A549 (cell line): ENCODE data around the gene KRTAP12-1. TPM values are rescaled to one million over a fixed set of nuclear protein-coding genes. Genes with fewer than 3 reads are reported as not detected.
"Not testable (repeated sequence)": the region's sequence is repeated elsewhere in the genome, so short reads cannot be mapped to it uniquely, and the experiment has no call there.

Experiments used
- ATAC-seq, 2 experiments: fragments of 200-7000 bp in 1 of 2; fragments of >200 bp in 1 of 2; cut with Nextera tagmentation in 1 of 2; cut with Tn5 transposase in 1 of 2; 3 replicates each; pipeline versions ENCODE4 v1.8.0 to v1.9.1; 2018 to 2020; ENCODE audit warnings: mild to moderate bottlenecking in 1 of 2, moderate library complexity in 1 of 2
- CTCF ChIA-PET: fragments of 300-600 bp; sonication (Branson Sonifier 250); formaldehyde crosslinking; extraction: SDS; loops from one replicate; lab custom pipeline; 2021; ENCODE audit warnings: antibody characterized with exemption, inconsistent platforms; lab: Yijun Ruan, JAX
- POLR2A ChIA-PET: fragments of 350-600 bp; formaldehyde crosslinking; extraction: SDS; loops from one replicate; lab custom pipeline; 2021; ENCODE audit warnings: antibody characterized with exemption, inconsistent platforms; lab: Yijun Ruan, JAX
- DNase-seq, 2 experiments: peaks; one replicate each; pipeline versions ENCODE4 v3.0.0 to v3.0.0-alpha.2; 2011 to 2016; ENCODE audit warnings: low read depth in 1 of 2, low spot score in 1 of 2
- FAIRE-seq: peaks from 2 replicates; lab custom pipeline; 2011; peaks lifted over from hg19 to GRCh38; lab: Jason Lieb, UNC
- H3K27ac ChIP-seq, 2 experiments: fragments of >200 bp; sonication (Bioruptor Twin); formaldehyde crosslinking; 3 replicates each; pipeline ENCODE4 v1.5.1; 2016 to 2017
- H3K4me1 ChIP-seq: fragments of >200 bp; sonication (Bioruptor Twin); formaldehyde crosslinking; 3 replicates; pipeline ENCODE4 v1.6.1; 2016
- H3K4me2 ChIP-seq: fragments of >200 bp; sonication (Bioruptor Twin); formaldehyde crosslinking; 3 replicates; pipeline ENCODE4 v1.6.1; 2016
- H3K4me3 ChIP-seq: fragments of >200 bp; sonication (Bioruptor Twin); formaldehyde crosslinking; 3 replicates; pipeline ENCODE4 v1.5.1; 2016
- H3K9me3 ChIP-seq: fragments of >200 bp; sonication (Bioruptor Twin); formaldehyde crosslinking; 3 replicates; pipeline ENCODE4 v1.6.1; 2016
- CBX2 ChIP-seq: fragments of 200-600 bp; sonication (generic); IDR thresholded peaks from 2 replicates; pipeline ENCODE4 v1.6.1; 2016; ENCODE audit warnings: low read depth, mild to moderate bottlenecking, borderline replicate concordance
- CBX8 ChIP-seq: fragments of 200-600 bp; sonication (generic); IDR thresholded peaks from 2 replicates; pipeline ENCODE4 v1.6.1; 2016
- CEBPB ChIP-seq, 2 experiments: fragments of >200 bp in 1 of 2; sonication (Bioruptor Twin) in 1 of 2; formaldehyde crosslinking in 1 of 2; IDR thresholded peaks; 2 replicates each; pipeline ENCODE4 v1.6.1; 2012 to 2016
- FOSB ChIP-seq: fragments of 250-450 bp; sonication (Bioruptor Pico); IDR thresholded peaks from 2 replicates; pipeline ENCODE4 v1.5.0; 2020; ENCODE audit warnings: mild to moderate bottlenecking, moderate library complexity
- HDAC2 ChIP-seq: fragments of 200-600 bp; sonication (generic); IDR thresholded peaks from 2 replicates; pipeline ENCODE4 v1.6.1; 2016
- HOXA7 ChIP-seq: fragments of 250-450 bp; sonication (Bioruptor Pico); IDR thresholded peaks from 2 replicates; pipeline ENCODE4 v1.5.0; 2020; ENCODE audit warnings: mild to moderate bottlenecking, moderate library complexity
- KDM1A ChIP-seq: fragments of 200-600 bp; sonication (generic); IDR thresholded peaks from 2 replicates; pipeline ENCODE4 v1.6.1; 2016; ENCODE audit warnings: low read depth, mild to moderate bottlenecking
- KDM5A ChIP-seq: fragments of 200-600 bp; sonication (generic); IDR thresholded peaks from 2 replicates; pipeline ENCODE4 v1.6.1; 2016; ENCODE audit warnings: antibody characterized with exemption, mild to moderate bottlenecking
- PHF8 ChIP-seq: fragments of 200-600 bp; sonication (generic); IDR thresholded peaks from 2 replicates; pipeline ENCODE4 v1.6.1; 2016; ENCODE audit warnings: low read depth, mild to moderate bottlenecking, antibody characterized with exemption, moderate library complexity, borderline replicate concordance
- POLR2AphosphoS2 ChIP-seq: conservative IDR thresholded peaks from 2 replicates; pipeline ENCODE4 v1.6.1; 2012; ENCODE audit warnings: low read length, improper control_type of control experiment, inconsistent platforms
- RARB ChIP-seq: fragments of 250-450 bp; sonication (Bioruptor Pico); IDR thresholded peaks from 2 replicates; pipeline ENCODE4 v1.8.0; 2021; ENCODE audit warnings: mild to moderate bottlenecking, moderate library complexity
- RCOR1 ChIP-seq: fragments of 150-350 bp; IDR thresholded peaks from 2 replicates; pipeline ENCODE4 v1.6.1; 2014; ENCODE audit warnings: antibody characterized with exemption, low read length, low read depth
- TFCP2L1 ChIP-seq: fragments of 250-450 bp; sonication (Bioruptor Pico); IDR thresholded peaks from 2 replicates; pipeline ENCODE4 v1.5.0; 2021; ENCODE audit warnings: mild to moderate bottlenecking
- ZFP36 ChIP-seq: fragments of 450-650 bp; IDR thresholded peaks from 2 replicates; pipeline ENCODE4 v1.6.1; 2014; ENCODE audit warnings: borderline replicate concordance; ENCODE audit not compliant: partially characterized antibody
- ZNF302 ChIP-seq: fragments of 250-450 bp; sonication (Bioruptor Pico); IDR thresholded peaks from 2 replicates; pipeline ENCODE4 v1.9.0; 2021; ENCODE audit warnings: inconsistent platforms, mild to moderate bottlenecking, moderate library complexity
- WGBS: methylation state at CpG from one replicate; pipeline ENCODE4 v1.1.6; 2017; ENCODE audit errors: missing lambda C conversion rate; 5-methylcytosine and 5-hydroxymethylcytosine counted together
- polyA plus RNA-seq, 4 experiments: library from polyadenylated mRNA; depleted of rRNA in 3 of 4; stranded (reverse); fragments of >200 nt; fragmentation: RNase III in 1 of 4; extraction: RNeasy Plus Mini Kit Qiagen cat#74134 plus additional on column Dnase treatment in 1 of 4; gene quantifications; 2 replicates in 3 of 4; 3 replicates in 1 of 4; pipeline ENCODE4 v1.2.3, GENCODE V29; 2011 to 2017
- TF ChIP-seq, protein P1 (sequence below): fragments of 250-450 bp; sonication (Bioruptor Pico); IDR thresholded peaks from 2 replicates; pipeline ENCODE4 v1.5.0; 2021; ENCODE audit warnings: mild to moderate bottlenecking, moderate library complexity, borderline replicate concordance
- TF ChIP-seq, protein P2 (sequence below): IDR thresholded peaks from 2 replicates; pipeline ENCODE4 v1.6.1; 2012
- TF ChIP-seq, protein P3 (sequence below): fragments of 450-650 bp; IDR thresholded peaks from 2 replicates; pipeline ENCODE4 v1.6.1; 2014; ENCODE audit warnings: antibody characterized with exemption
- TF ChIP-seq, protein P4 (sequence below): fragments of >200 bp; sonication (Bioruptor Twin); formaldehyde crosslinking; IDR thresholded peaks from 3 replicates; pipeline ENCODE4 v1.5.1; 2016
- TF ChIP-seq, protein P5 (sequence below): fragments of 200-600 bp; sonication (generic); IDR thresholded peaks from 2 replicates; pipeline ENCODE4 v1.6.1; 2016; ENCODE audit warnings: antibody characterized with exemption, mild to moderate bottlenecking, moderate library complexity

KRTAP12-1 gene
- polyA plus RNA-seq, 2 of the 4 experiments (the other 2 are of a cell fraction), result not detected

DNA sequence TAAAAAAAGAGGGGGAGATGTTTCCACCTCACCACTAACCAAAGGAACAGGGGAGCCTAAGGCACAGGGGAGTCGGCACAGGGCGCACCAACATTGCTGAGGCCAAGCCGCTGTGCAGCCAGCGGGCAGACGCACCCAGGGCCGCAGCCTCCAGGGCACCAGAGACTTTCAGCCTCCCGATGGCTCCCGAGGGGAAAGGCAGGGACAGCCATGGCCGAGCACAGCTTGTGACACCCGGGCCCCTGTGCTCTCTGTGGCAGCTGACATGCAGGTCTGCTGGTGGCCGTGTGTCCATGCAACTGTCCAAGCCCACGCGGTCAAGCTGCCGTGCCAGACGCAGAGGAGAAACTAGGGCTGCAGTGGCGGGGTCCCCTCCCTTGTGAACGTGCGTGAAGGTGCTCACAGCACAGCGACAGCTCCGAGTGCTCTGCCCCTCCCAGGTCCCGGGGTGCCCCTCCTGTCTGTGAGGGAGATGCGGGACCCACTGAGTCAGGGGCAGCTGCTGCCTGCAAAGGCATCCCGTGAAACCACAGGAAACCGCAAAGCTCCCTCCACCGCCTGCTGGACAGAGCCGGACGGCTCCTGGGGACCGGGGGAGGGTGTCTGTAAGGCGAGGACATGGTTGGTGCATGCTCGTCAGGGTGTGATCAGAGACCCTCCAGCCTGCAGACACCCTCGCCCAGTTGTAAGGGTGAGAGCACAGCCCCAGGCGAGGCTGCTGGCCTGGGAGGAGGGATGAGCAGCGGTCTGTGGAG, 33.2 kb downstream of the KRTAP12-1 start:
- no peak for TF ChIP-seq PHF8
- no peak for TF ChIP-seq POLR2AphosphoS2
- TF ChIP-seq KDM5A, result no peak
- TF ChIP-seq, protein P1, sequence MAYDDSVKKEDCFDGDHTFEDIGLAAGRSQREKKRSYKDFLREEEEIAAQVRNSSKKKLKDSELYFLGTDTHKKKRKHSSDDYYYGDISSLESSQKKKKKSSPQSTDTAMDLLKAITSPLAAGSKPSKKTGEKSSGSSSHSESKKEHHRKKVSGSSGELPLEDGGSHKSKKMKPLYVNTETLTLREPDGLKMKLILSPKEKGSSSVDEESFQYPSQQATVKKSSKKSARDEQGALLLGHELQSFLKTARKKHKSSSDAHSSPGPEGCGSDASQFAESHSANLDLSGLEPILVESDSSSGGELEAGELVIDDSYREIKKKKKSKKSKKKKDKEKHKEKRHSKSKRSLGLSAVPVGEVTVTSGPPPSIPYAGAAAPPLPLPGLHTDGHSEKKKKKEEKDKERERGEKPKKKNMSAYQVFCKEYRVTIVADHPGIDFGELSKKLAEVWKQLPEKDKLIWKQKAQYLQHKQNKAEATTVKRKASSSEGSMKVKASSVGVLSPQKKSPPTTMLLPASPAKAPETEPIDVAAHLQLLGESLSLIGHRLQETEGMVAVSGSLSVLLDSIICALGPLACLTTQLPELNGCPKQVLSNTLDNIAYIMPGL (CRISPR knock-in tag), result no peak
- no peak for TF ChIP-seq HOXA7 (CRISPR knock-in tag)
- TF ChIP-seq CBX8, result no peak
- no peak for TF ChIP-seq HDAC2
- TF ChIP-seq FOSB (CRISPR knock-in tag), result no peak
- ATAC-seq (no peak), DNase-seq (no peak), FAIRE-seq (no peak)
- POLR2A ChIA-PET, result no interaction called here
- CTCF ChIA-PET, result no interaction called here
- Histone ChIP-seq H3K9me3 (0 out of 3 replicates have a peak, but pooled peaks cover 3% of the 10 kb centered on the region), H3K27ac (no peak overlapping the region), H3K4me3 (no peak overlapping the region), H3K4me2 (no peak overlapping the region), H3K4me1 (no peaks in the 10 kb centered on the region)
- WGBS, result 33% methylated on average over 6 of the region's 33 CpGs

DNA sequence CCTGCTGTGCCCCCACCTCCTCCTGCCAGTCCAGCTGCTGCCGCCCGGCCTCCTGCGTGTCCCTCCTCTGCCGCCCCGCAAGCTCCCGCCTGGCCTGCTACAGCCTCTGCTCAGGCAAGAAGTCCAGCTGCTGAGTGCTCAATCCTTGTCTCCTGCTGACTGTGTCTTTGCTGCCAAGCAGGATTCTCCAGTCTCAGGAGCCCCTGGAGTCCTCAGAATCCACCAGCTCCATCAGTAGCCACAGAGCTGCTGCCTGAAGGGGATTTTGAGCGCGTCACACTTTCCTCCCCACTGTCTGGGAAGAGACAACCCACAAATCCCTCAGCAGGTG, 34.8 kb downstream of the KRTAP12-1 start:
- ChIA-PET CTCF (no interaction called here), POLR2A (no interaction called here)
- DNase-seq, result no peak
- 79% methylated on average over 8 of the region's 8 CpGs for WGBS
- H3K4me3 ChIP-seq, result no peak overlapping the region
- peaks cover 5% of the 10 kb centered on the region; the same call in 1 of the 3 replicates for H3K9me3 ChIP-seq
- H3K4me2 ChIP-seq, result no peak overlapping the region
- TF ChIP-seq, protein P2, sequence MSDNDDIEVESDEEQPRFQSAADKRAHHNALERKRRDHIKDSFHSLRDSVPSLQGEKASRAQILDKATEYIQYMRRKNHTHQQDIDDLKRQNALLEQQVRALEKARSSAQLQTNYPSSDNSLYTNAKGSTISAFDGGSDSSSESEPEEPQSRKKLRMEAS, result no peak
- no peak for TF ChIP-seq TFCP2L1 (CRISPR knock-in tag)
- TF ChIP-seq CBX2, result no peak
- no peak for TF ChIP-seq ZFP36
- TF ChIP-seq, protein P3, sequence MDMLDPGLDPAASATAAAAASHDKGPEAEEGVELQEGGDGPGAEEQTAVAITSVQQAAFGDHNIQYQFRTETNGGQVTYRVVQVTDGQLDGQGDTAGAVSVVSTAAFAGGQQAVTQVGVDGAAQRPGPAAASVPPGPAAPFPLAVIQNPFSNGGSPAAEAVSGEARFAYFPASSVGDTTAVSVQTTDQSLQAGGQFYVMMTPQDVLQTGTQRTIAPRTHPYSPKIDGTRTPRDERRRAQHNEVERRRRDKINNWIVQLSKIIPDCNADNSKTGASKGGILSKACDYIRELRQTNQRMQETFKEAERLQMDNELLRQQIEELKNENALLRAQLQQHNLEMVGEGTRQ, result no peak
- no peak for TF ChIP-seq CEBPB (IDR thresholded peaks at IDR 0.05)
- TF ChIP-seq, protein P1 (CRISPR knock-in tag), result no peak
- no peak for TF ChIP-seq CBX8
- no peak for TF ChIP-seq RARB (CRISPR knock-in tag)
- no peak for TF ChIP-seq RCOR1
- no peak for TF ChIP-seq KDM1A
- TF ChIP-seq KDM5A, result no peak
- TF ChIP-seq, protein P4, sequence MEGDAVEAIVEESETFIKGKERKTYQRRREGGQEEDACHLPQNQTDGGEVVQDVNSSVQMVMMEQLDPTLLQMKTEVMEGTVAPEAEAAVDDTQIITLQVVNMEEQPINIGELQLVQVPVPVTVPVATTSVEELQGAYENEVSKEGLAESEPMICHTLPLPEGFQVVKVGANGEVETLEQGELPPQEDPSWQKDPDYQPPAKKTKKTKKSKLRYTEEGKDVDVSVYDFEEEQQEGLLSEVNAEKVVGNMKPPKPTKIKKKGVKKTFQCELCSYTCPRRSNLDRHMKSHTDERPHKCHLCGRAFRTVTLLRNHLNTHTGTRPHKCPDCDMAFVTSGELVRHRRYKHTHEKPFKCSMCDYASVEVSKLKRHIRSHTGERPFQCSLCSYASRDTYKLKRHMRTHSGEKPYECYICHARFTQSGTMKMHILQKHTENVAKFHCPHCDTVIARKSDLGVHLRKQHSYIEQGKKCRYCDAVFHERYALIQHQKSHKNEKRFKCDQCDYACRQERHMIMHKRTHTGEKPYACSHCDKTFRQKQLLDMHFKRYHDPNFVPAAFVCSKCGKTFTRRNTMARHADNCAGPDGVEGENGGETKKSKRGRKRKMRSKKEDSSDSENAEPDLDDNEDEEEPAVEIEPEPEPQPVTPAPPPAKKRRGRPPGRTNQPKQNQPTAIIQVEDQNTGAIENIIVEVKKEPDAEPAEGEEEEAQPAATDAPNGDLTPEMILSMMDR, result no peak
- TF ChIP-seq ZNF302 (CRISPR knock-in tag), result no peak
- TF ChIP-seq, protein P5, sequence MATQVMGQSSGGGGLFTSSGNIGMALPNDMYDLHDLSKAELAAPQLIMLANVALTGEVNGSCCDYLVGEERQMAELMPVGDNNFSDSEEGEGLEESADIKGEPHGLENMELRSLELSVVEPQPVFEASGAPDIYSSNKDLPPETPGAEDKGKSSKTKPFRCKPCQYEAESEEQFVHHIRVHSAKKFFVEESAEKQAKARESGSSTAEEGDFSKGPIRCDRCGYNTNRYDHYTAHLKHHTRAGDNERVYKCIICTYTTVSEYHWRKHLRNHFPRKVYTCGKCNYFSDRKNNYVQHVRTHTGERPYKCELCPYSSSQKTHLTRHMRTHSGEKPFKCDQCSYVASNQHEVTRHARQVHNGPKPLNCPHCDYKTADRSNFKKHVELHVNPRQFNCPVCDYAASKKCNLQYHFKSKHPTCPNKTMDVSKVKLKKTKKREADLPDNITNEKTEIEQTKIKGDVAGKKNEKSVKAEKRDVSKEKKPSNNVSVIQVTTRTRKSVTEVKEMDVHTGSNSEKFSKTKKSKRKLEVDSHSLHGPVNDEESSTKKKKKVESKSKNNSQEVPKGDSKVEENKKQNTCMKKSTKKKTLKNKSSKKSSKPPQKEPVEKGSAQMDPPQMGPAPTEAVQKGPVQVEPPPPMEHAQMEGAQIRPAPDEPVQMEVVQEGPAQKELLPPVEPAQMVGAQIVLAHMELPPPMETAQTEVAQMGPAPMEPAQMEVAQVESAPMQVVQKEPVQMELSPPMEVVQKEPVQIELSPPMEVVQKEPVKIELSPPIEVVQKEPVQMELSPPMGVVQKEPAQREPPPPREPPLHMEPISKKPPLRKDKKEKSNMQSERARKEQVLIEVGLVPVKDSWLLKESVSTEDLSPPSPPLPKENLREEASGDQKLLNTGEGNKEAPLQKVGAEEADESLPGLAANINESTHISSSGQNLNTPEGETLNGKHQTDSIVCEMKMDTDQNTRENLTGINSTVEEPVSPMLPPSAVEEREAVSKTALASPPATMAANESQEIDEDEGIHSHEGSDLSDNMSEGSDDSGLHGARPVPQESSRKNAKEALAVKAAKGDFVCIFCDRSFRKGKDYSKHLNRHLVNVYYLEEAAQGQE, result no peak
- TF ChIP-seq, all 56 proteins: peak for 0
- Histone ChIP-seq H3K4me1 (no peaks in the 10 kb centered on the region), H3K27ac (no peak overlapping the region)
- no peak for ATAC-seq
- FAIRE-seq, result no peak

DNA sequence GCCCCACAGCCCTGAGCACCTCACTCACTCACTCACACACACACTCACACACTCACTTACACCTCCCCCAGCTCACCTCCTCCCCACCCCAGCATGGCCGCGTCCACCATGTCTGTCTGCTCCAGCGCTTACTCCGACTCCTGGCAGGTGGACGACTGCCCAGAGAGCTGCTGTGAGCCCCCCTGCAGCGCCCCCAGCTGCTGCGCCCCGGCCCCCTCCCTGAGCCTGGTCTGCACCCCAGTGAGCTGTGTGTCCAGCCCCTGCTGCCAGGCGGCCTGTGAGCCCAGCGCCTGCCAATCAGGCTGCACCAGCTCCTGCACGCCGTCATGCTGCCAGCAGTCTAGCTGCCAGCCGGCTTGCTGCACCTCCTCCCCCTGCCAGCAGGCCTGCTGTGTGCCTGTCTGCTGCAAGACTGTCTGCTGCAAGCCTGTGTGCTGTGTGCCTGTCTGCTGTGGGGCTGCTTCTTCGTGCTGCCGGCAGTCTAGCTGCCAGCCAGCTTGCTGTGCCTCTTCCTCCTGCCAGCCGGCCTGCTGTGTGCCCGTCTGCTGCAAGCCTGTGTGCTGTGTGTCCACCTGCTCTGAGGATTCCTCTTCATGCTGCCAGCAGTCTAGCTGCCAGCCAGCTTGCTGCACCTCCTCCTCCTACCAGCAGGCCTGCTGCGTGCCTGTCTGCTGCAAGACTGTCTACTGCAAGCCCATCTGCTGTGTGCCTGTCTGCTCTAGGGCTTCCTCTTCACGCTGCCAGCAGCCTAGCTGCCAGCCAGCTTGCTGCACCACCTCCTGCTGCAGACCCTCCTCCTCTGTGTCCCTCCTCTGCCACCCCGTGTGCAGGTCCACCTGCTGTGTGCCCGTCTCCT, 35.4 kb downstream of the KRTAP12-1 start, which contains the start of gene KRTAP10-11:
Gene KRTAP10-11, plus strand, starts transcription at position 49 of the 856 bp plus-strand sequence. Its CDS starts 45 bp downstream, at position 94.
- FAIRE-seq, ATAC-seq, H3K27ac ChIP-seq, DNase-seq, H3K9me3 ChIP-seq, H3K4me1 ChIP-seq, CTCF ChIA-PET, POLR2A ChIA-PET, H3K4me3 ChIP-seq, H3K4me2 ChIP-seq: not testable (repeated sequence)
- WGBS, result 12% methylated on average over 5 of the region's 21 CpGs
